Astrocyte (in vitro differentiated cells and primary cell): Measurements from ENCODE around the gene KCNQ1OT1. TPM values are rescaled to one million over a fixed set of nuclear protein-coding genes. Genes with fewer than 3 reads are reported as not detected.

Source experiments
- DNase-seq: peaks from one replicate; pipeline ENCODE4 v3.0.0-alpha.2; 2010; ENCODE audit warnings: low read depth
- FAIRE-seq: peaks from 2 replicates; lab custom pipeline; 2011; peaks lifted over from hg19 to GRCh38; lab: Jason Lieb, UNC
- H2AFZ ChIP-seq: 2 replicates; pipeline ENCODE4 v1.6.0; 2012; ENCODE audit warnings: low read depth, low read length, inconsistent platforms
- H3K27ac ChIP-seq: 2 replicates; pipeline ENCODE4 v1.5.1; 2011; ENCODE audit warnings: low read depth, low read length, inconsistent platforms
- H3K27me3 ChIP-seq: 2 replicates; pipeline ENCODE4 v1.6.0; 2011; ENCODE audit warnings: low read length, inconsistent platforms; ENCODE audit not compliant: insufficient read depth
- H3K36me3 ChIP-seq: 2 replicates; pipeline ENCODE4 v1.5.1; 2011; ENCODE audit warnings: low read length, inconsistent platforms; ENCODE audit not compliant: insufficient read depth
- H3K4me1 ChIP-seq: 2 replicates; pipeline ENCODE4 v1.5.1; 2011; ENCODE audit warnings: low read length, inconsistent platforms; ENCODE audit not compliant: insufficient read depth
- H3K4me2 ChIP-seq: 2 replicates; pipeline ENCODE4 v1.6.0; 2012; ENCODE audit warnings: low read length, inconsistent platforms
- H3K4me3 ChIP-seq: 2 replicates; pipeline ENCODE4 v1.5.1; 2011; ENCODE audit warnings: low read depth, mild to moderate bottlenecking, low read length, inconsistent platforms; ENCODE audit not compliant: insufficient read depth
- H3K79me2 ChIP-seq: 2 replicates; pipeline ENCODE4 v1.6.0; 2012; ENCODE audit warnings: mild to moderate bottlenecking, low read length, inconsistent platforms; ENCODE audit not compliant: insufficient read depth
- H3K9ac ChIP-seq: 2 replicates; pipeline ENCODE4 v1.6.0; 2012; ENCODE audit warnings: mild to moderate bottlenecking, low read length, inconsistent platforms
- H3K9me3 ChIP-seq: 2 replicates; pipeline ENCODE4 v1.5.1; 2012; ENCODE audit warnings: low read depth, mild to moderate bottlenecking, low read length, inconsistent platforms; ENCODE audit not compliant: insufficient read depth
- H4K20me1 ChIP-seq: 2 replicates; pipeline ENCODE4 v1.6.0; 2012; ENCODE audit warnings: low read length, inconsistent platforms; ENCODE audit not compliant: insufficient read depth
- H3K27ac Mint-ChIP-seq: one replicate; pipeline ENCODE4 v1.8.0; 2021; ENCODE audit warnings: mild to moderate bottlenecking, mixed read lengths; ENCODE audit not compliant: unreplicated experiment
- H3K27me3 Mint-ChIP-seq: one replicate; pipeline ENCODE4 v1.8.0; 2021; ENCODE audit warnings: low read depth, mixed read lengths; ENCODE audit not compliant: unreplicated experiment
- H3K36me3 Mint-ChIP-seq: one replicate; pipeline ENCODE4 v1.8.0; 2021; ENCODE audit warnings: low read depth, mixed read lengths; ENCODE audit not compliant: unreplicated experiment
- H3K4me1 Mint-ChIP-seq: one replicate; pipeline ENCODE4 v1.8.0; 2021; ENCODE audit warnings: low read depth, mixed read lengths; ENCODE audit not compliant: unreplicated experiment
- H3K4me3 Mint-ChIP-seq: one replicate; pipeline ENCODE4 v1.8.0; 2021; ENCODE audit warnings: mild to moderate bottlenecking, moderate library complexity, mixed read lengths; ENCODE audit not compliant: unreplicated experiment
- H3K9me3 Mint-ChIP-seq: one replicate; pipeline ENCODE4 v1.8.0; 2021; ENCODE audit warnings: mild to moderate bottlenecking, mixed read lengths; ENCODE audit not compliant: unreplicated experiment
- EZH2 ChIP-seq: IDR thresholded peaks from 2 replicates; pipeline ENCODE4 v1.6.1; 2012; ENCODE audit warnings: mild to moderate bottlenecking, low read length, inconsistent platforms; ENCODE audit not compliant: insufficient read depth
- total RNA-seq: library from RNA; stranded (reverse); gene quantifications from 2 replicates; pipeline ENCODE4 v1.2.1, GENCODE V29; 2021
- TF ChIP-seq, protein P1 (sequence below): IDR thresholded peaks from 2 replicates; pipeline ENCODE4 v1.5.1; 2011; ENCODE audit warnings: low read depth, mild to moderate bottlenecking, inconsistent platforms, low read length, moderate library complexity; ENCODE audit not compliant: insufficient read depth

The KCNQ1OT1 gene
- total RNA-seq, 1 donor from 2014 or later: 2.5 TPM

DNA sequence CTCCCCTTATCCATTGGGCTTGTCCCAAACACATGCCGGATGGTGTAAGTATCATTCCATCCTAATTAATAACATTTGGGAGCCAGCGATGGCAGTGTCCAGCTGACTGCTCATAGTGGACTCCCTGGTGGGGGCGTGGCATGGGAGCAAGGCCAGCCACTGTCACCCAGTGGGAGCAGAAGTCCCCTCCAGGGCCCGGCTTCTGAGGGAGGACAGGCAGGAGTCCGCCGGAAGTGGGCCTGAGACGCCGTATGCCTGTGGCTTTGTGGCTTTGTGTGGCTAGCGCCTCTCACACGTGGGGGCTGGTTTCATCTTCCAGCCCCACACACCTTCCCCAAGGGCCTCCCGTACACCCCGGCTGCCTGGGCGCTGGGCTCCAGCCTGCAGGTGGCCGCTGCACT is 130.5 kb downstream of the KCNQ1OT1 start:
- Mint-ChIP-seq H3K36me3 (no peaks in the 10 kb centered on the region), H3K9me3 (no peaks in the 10 kb centered on the region), H3K4me3 (no peak overlapping the region), H3K27me3 (peaks cover 36% of the 10 kb centered on the region), H3K4me1 (no peaks in the 10 kb centered on the region), H3K27ac (no peak overlapping the region)
- no peak overlapping the region for H2AFZ ChIP-seq
- FAIRE-seq: no peak
- TF ChIP-seq EZH2: no peak
- TF ChIP-seq, protein P1, sequence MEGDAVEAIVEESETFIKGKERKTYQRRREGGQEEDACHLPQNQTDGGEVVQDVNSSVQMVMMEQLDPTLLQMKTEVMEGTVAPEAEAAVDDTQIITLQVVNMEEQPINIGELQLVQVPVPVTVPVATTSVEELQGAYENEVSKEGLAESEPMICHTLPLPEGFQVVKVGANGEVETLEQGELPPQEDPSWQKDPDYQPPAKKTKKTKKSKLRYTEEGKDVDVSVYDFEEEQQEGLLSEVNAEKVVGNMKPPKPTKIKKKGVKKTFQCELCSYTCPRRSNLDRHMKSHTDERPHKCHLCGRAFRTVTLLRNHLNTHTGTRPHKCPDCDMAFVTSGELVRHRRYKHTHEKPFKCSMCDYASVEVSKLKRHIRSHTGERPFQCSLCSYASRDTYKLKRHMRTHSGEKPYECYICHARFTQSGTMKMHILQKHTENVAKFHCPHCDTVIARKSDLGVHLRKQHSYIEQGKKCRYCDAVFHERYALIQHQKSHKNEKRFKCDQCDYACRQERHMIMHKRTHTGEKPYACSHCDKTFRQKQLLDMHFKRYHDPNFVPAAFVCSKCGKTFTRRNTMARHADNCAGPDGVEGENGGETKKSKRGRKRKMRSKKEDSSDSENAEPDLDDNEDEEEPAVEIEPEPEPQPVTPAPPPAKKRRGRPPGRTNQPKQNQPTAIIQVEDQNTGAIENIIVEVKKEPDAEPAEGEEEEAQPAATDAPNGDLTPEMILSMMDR: no peak
- H4K20me1 ChIP-seq: no peaks in the 10 kb centered on the region
- no peak overlapping the region for H3K27ac ChIP-seq
- no peaks in the 10 kb centered on the region for H3K9me3 ChIP-seq
- no peak for DNase-seq
- H3K27me3 ChIP-seq: no peaks in the 10 kb centered on the region
- no peaks in the 10 kb centered on the region for H3K4me1 ChIP-seq
- no peak overlapping the region for H3K4me3 ChIP-seq
- H3K9ac ChIP-seq: no peak overlapping the region
- H3K36me3 ChIP-seq: no peaks in the 10 kb centered on the region
- no peak overlapping the region for H3K4me2 ChIP-seq
- no peaks in the 10 kb centered on the region for H3K79me2 ChIP-seq

DNA sequence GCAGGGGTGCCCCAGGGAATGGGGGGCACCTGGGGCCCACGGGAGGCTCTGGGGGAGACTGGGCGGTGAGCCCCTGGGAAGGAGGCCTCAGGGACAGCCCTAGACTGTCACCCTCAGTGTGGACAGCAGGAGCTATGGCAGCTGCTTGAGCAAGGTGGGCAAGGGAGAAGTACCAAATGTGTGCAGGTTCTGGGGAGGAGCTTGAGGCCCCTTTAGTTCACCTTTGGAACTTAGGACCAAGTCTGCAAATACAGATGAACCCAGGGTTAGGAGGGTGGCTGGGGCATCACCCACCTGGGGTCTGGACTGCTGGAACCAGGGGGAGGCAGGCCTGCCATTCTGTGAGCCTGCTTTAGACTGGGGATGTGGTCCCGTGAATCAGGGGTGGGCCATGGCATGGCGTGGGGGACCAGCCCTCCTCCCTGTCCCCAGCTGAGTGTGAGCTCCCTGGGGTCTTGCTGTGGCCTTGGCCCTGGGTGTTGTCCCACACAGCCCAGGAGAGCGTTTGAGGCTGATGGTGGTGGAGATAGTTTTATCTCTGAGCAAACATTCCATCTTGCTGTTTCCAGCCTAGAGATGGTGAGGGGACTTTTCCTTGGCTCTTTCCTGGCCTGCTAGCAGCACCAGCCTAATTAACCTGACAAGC is 132.6 kb downstream of the KCNQ1OT1 start:
- peaks cover 45% of the 10 kb centered on the region for H3K27me3 Mint-ChIP-seq
- peaks cover 2% of the 10 kb centered on the region for H3K27me3 ChIP-seq
- H3K27ac Mint-ChIP-seq: no peak overlapping the region

More for the DNA sequence above, 132.6 kb downstream of the KCNQ1OT1 start:
- H3K9me3 ChIP-seq: no peaks in the 10 kb centered on the region
- no peak overlapping the region for H2AFZ ChIP-seq
- H3K9me3 Mint-ChIP-seq: no peaks in the 10 kb centered on the region
- H3K9ac ChIP-seq: no peak overlapping the region
- no peaks in the 10 kb centered on the region for H4K20me1 ChIP-seq
- no peaks in the 10 kb centered on the region for H3K36me3 Mint-ChIP-seq
- no peaks in the 10 kb centered on the region for H3K4me1 ChIP-seq
- DNase-seq (no peak), FAIRE-seq (no peak)
- no peaks in the 10 kb centered on the region for H3K36me3 ChIP-seq
- no peak overlapping the region for H3K4me2 ChIP-seq
- H3K27ac ChIP-seq: no peak overlapping the region
- H3K4me1 Mint-ChIP-seq: no peaks in the 10 kb centered on the region
- H3K4me3 ChIP-seq: no peak overlapping the region
- no peaks in the 10 kb centered on the region for H3K79me2 ChIP-seq
- TF ChIP-seq, protein P1: no peak
- TF ChIP-seq EZH2: no peak
- no peak overlapping the region for H3K4me3 Mint-ChIP-seq
